Keratinocyte (primary cell): ENCODE results near the gene C1R. TPM values are rescaled to one million over a fixed set of nuclear protein-coding genes. Genes with fewer than 3 reads are reported as not detected.

ENCODE experiments used
- DNase-seq: peaks from one replicate; pipeline ENCODE4 v3.0.0-alpha.2; 2011; ENCODE audit warnings: low read depth, missing footprints, low spot score
- FAIRE-seq: peaks from 2 replicates; lab custom pipeline; 2011; peaks lifted over from hg19 to GRCh38; lab: Jason Lieb, UNC
- H2AFZ ChIP-seq: 2 replicates; pipeline ENCODE4 v1.6.0; 2012; ENCODE audit warnings: low read length, control low read depth, inconsistent platforms; ENCODE audit not compliant: control insufficient read depth
- H3K27ac ChIP-seq: 2 replicates; pipeline ENCODE4 v1.5.1; 2011; ENCODE audit warnings: low read length; ENCODE audit not compliant: control insufficient read depth, insufficient read depth
- H3K27me3 ChIP-seq: 3 replicates; pipeline ENCODE4 v1.6.0; 2011; ENCODE audit warnings: low read length; ENCODE audit not compliant: control insufficient read depth, insufficient read depth; ENCODE audit errors: extremely low read depth
- H3K36me3 ChIP-seq, 2 experiments: 2 replicates in 1 of 2; 3 replicates in 1 of 2; pipeline ENCODE4 v1.5.1; 2011; ENCODE audit warnings: low read length in 2 of 2, mild to moderate bottlenecking in 1 of 2; ENCODE audit not compliant: control insufficient read depth in 2 of 2, insufficient read depth in 2 of 2; ENCODE audit errors: extremely low read depth in 1 of 2
- H3K4me1 ChIP-seq: 3 replicates; pipeline ENCODE4 v1.5.1; 2011; ENCODE audit warnings: low read length; ENCODE audit not compliant: control insufficient read depth, insufficient read depth; ENCODE audit errors: extremely low read depth
- H3K4me2 ChIP-seq: 3 replicates; pipeline ENCODE4 v1.6.0; 2011; ENCODE audit warnings: low read depth, low read length; ENCODE audit not compliant: control insufficient read depth, insufficient read depth; ENCODE audit errors: extremely low read depth
- H3K4me3 ChIP-seq, 3 experiments: fragments of 200-600 bp in 1 of 3; sonication (generic) in 1 of 3; 2 replicates in 2 of 3; 3 replicates in 1 of 3; pipeline ENCODE4 v1.5.1; 2011 to 2016; ENCODE audit warnings: low read length in 3 of 3, mild to moderate bottlenecking in 3 of 3, control low read depth in 2 of 3, inconsistent platforms in 1 of 3, low read depth in 1 of 3, mixed read lengths in 1 of 3, mixed run types in 1 of 3, moderate library complexity in 1 of 3; ENCODE audit not compliant: control insufficient read depth in 2 of 3, insufficient read depth in 2 of 3; ENCODE audit errors: extremely low read depth in 1 of 3
- H3K79me2 ChIP-seq: 2 replicates; pipeline ENCODE4 v1.6.0; 2012; ENCODE audit warnings: low read length; ENCODE audit not compliant: control insufficient read depth, insufficient read depth
- H3K9ac ChIP-seq: 3 replicates; pipeline ENCODE4 v1.6.0; 2011; ENCODE audit warnings: low read length; ENCODE audit not compliant: control insufficient read depth, insufficient read depth; ENCODE audit errors: extremely low read depth
- H3K9me1 ChIP-seq: 3 replicates; pipeline ENCODE4 v1.6.0; 2011; ENCODE audit warnings: low read length; ENCODE audit not compliant: control insufficient read depth, insufficient read depth; ENCODE audit errors: extremely low read depth
- H3K9me3 ChIP-seq: 2 replicates; pipeline ENCODE4 v1.5.1; 2012; ENCODE audit warnings: low read depth, low read length; ENCODE audit not compliant: control insufficient read depth
- H4K20me1 ChIP-seq: 3 replicates; pipeline ENCODE4 v1.6.0; 2011; ENCODE audit warnings: low read length; ENCODE audit not compliant: control insufficient read depth, insufficient read depth; ENCODE audit errors: extremely low read depth
- EZH2 ChIP-seq: IDR thresholded peaks from one replicate; pipeline ENCODE4 v1.6.1; 2012; ENCODE audit warnings: inconsistent platforms, mild to moderate bottlenecking, low read length, moderate library complexity
- dilution Hi-C: fragments of 300-500 bp; cut with MboI; formaldehyde crosslinking; loops from one replicate; pipeline ENCODE4 v1.7.0; 2020; ENCODE audit warnings: low sequenced_read_pairs; ENCODE audit not compliant: extremely low pct_ligation_motif_present
- polyA plus RNA-seq, 5 experiments: library from polyadenylated mRNA; depleted of rRNA in 3 of 5; stranded (reverse) in 3 of 5; stranded (forward) in 1 of 5; unstranded in 1 of 5; fragments of >200 nt; gene quantifications; 1 replicate in 1 of 5; 2 replicates in 3 of 5; 3 replicates in 1 of 5; pipeline versions ENCODE4 v1.2.1 to v1.2.3, GENCODE V29; 2011 to 2012; ENCODE audit warnings: missing spikeins in 2 of 5, low read depth in 1 of 5, low replicate concordance in 1 of 5
- TF ChIP-seq, protein P1 (sequence below), 3 experiments: IDR thresholded peaks in 1 of 3; conservative IDR thresholded peaks in 1 of 3; optimal IDR thresholded peaks in 1 of 3; 2 replicates in 2 of 3; 3 replicates in 1 of 3; pipeline versions ENCODE3 to v1.5.1; 2011; ENCODE audit warnings: low read length in 3 of 3, mild to moderate bottlenecking in 3 of 3, moderate library complexity in 2 of 3, control low read depth in 1 of 3, inconsistent platforms in 1 of 3; ENCODE audit not compliant: insufficient read depth in 2 of 3; ENCODE audit errors: extremely low read depth in 1 of 3

Gene C1R
- polyA plus RNA-seq, 1 donor (not counting 4 experiments of a cell fraction or from before 2014, with no cell fraction given), result 2.8 TPM

DNA sequence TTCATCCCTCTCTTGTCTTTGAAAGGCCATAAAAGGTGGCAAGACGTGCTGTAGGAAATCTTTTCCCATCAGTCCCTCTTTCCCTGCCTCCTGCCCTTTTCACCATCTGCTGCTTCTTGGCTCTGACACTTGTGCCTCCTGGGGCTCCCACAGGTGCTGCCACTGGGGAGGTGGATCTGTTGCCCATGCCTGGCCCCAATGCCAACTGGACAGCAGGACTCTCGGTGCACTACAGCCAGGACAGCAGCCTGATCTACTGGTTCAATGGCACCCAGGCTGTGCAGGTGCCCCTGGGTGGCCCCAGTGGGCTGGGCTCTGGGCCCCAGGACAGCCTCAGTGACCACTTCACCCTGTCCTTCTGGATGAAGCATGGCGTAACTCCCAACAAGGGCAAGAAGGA, 44.4 kb upstream of the C1R start:
- Histone ChIP-seq H3K79me2 (no peaks in the 10 kb centered on the region), H2AFZ (no peak overlapping the region), H4K20me1 (no peaks in the 10 kb centered on the region), H3K36me3 (peaks cover 12 to 33% of the 10 kb centered on the region in 2 experiments), H3K4me2 (no peak overlapping the region), H3K27ac (no peak overlapping the region), H3K4me3 (no peak overlapping the region), H3K9me1 (no peaks in the 10 kb centered on the region), H3K27me3 (no peaks in the 10 kb centered on the region), H3K4me1 (no peaks in the 10 kb centered on the region), H3K9ac (no peak overlapping the region), H3K9me3 (no peaks in the 10 kb centered on the region)
- FAIRE-seq (no peak), DNase-seq (no peak)
- TF ChIP-seq, protein P1, sequence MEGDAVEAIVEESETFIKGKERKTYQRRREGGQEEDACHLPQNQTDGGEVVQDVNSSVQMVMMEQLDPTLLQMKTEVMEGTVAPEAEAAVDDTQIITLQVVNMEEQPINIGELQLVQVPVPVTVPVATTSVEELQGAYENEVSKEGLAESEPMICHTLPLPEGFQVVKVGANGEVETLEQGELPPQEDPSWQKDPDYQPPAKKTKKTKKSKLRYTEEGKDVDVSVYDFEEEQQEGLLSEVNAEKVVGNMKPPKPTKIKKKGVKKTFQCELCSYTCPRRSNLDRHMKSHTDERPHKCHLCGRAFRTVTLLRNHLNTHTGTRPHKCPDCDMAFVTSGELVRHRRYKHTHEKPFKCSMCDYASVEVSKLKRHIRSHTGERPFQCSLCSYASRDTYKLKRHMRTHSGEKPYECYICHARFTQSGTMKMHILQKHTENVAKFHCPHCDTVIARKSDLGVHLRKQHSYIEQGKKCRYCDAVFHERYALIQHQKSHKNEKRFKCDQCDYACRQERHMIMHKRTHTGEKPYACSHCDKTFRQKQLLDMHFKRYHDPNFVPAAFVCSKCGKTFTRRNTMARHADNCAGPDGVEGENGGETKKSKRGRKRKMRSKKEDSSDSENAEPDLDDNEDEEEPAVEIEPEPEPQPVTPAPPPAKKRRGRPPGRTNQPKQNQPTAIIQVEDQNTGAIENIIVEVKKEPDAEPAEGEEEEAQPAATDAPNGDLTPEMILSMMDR (optimal IDR thresholded peaks at IDR 0.05 in 1 of 3, IDR thresholded peaks at IDR 0.05 in 1 of 3, conservative IDR thresholded peaks at IDR 0.05 in 1 of 3; ENCODE audit: extremely low read depth in 1 of 3, insufficient read depth in 2 of 3, low read length in 3 of 3), result no peak
- no peak for TF ChIP-seq EZH2
- dilution Hi-C loops, result no loop called here

- Histone ChIP-seq H3K9ac (no peak overlapping the region), H3K9me1 (no peaks in the 10 kb centered on the region), H3K4me3 (no peak overlapping the region), H2AFZ (no peak overlapping the region), H3K4me1 (peaks cover 4% of the 10 kb centered on the region), H3K79me2 (no peaks in the 10 kb centered on the region), H3K36me3 (peaks cover 12 to 29% of the 10 kb centered on the region in 2 experiments), H3K9me3 (no peaks in the 10 kb centered on the region), H3K4me2 (no peak overlapping the region), H3K27me3 (no peaks in the 10 kb centered on the region), H3K27ac (no peak overlapping the region), H4K20me1 (no peaks in the 10 kb centered on the region)
- no peak for FAIRE-seq
- TF ChIP-seq, protein P1 (optimal IDR thresholded peaks at IDR 0.05 in 1 of 3, IDR thresholded peaks at IDR 0.05 in 1 of 3, conservative IDR thresholded peaks at IDR 0.05 in 1 of 3; ENCODE audit: extremely low read depth in 1 of 3, insufficient read depth in 2 of 3, low read length in 3 of 3), result no peak
- no peak for TF ChIP-seq EZH2
- dilution Hi-C loops, result no loop called here
- no peak for DNase-seq
These were observed 43.8 kb upstream of the C1R start for GRCh38 chr12:7136071-7136470.
